Neural progenitor cell (in vitro differentiated cells): Measurements from ENCODE around the gene CXCR2. TPM values are rescaled to one million over a fixed set of nuclear protein-coding genes. Genes with fewer than 3 reads are reported as not detected.

ENCODE experiments used
- DNase-seq: peaks from one replicate; pipeline ENCODE4 v3.0.0-alpha.2; 2016; ENCODE audit warnings: low spot score
- H2AFZ ChIP-seq: fragments of 200-600 bp; sonication (generic); replicated peaks from 2 replicates; pipeline ENCODE4 v1.6.1; 2016; ENCODE audit warnings: antibody characterized with exemption
- H3F3A ChIP-seq: fragments of 200-600 bp; sonication (generic); 2 replicates; pipeline ENCODE4 v1.6.1; 2016; ENCODE audit warnings: antibody characterized with exemption, low read depth
- H3K27ac ChIP-seq: fragments of 200-600 bp; sonication (generic); 2 replicates; pipeline ENCODE4 v1.5.1; 2016; ENCODE audit warnings: mild to moderate bottlenecking
- H3K27me3 ChIP-seq: fragments of 200-600 bp; sonication (generic); 2 replicates; pipeline ENCODE4 v1.6.1; 2016; ENCODE audit warnings: mild to moderate bottlenecking, moderate library complexity
- H3K36me3 ChIP-seq: fragments of 200-600 bp; sonication (generic); 2 replicates; pipeline ENCODE4 v1.5.1; 2016
- H3K4me1 ChIP-seq: fragments of 200-600 bp; sonication (generic); 2 replicates; pipeline ENCODE4 v1.6.1; 2016; ENCODE audit warnings: mixed run types
- H3K4me2 ChIP-seq: fragments of 200-600 bp; sonication (generic); 2 replicates; pipeline ENCODE4 v1.6.1; 2016
- H3K4me3 ChIP-seq: fragments of 200-600 bp; sonication (generic); 2 replicates; pipeline ENCODE4 v1.5.1; 2016
- H3K79me2 ChIP-seq: fragments of 200-600 bp; sonication (generic); 2 replicates; pipeline ENCODE4 v1.6.1; 2016; ENCODE audit warnings: low read depth
- H3K9ac ChIP-seq: fragments of 200-600 bp; sonication (generic); 2 replicates; pipeline ENCODE4 v1.6.1; 2016
- H3K9me3 ChIP-seq: fragments of 200-600 bp; sonication (generic); 2 replicates; pipeline ENCODE4 v1.5.1; 2016; ENCODE audit warnings: low read depth
- H4K20me1 ChIP-seq: fragments of 200-600 bp; sonication (generic); 2 replicates; pipeline ENCODE4 v1.6.1; 2016; ENCODE audit warnings: low read depth
- H3K27ac Mint-ChIP-seq: 3 replicates; pipeline ENCODE4 v1.8.0; 2021; ENCODE audit warnings: mixed read lengths
- H3K27me3 Mint-ChIP-seq: 2 replicates; pipeline ENCODE4 v1.8.0; 2022; ENCODE audit warnings: low read depth, mild to moderate bottlenecking, inconsistent platforms, moderate library complexity, mixed read lengths; ENCODE audit not compliant: insufficient read depth
- H3K36me3 Mint-ChIP-seq: 3 replicates; pipeline ENCODE4 v1.8.0; 2021; ENCODE audit warnings: mixed read lengths
- H3K4me1 Mint-ChIP-seq: 3 replicates; pipeline ENCODE4 v1.8.0; 2021; ENCODE audit warnings: mixed read lengths
- H3K4me3 Mint-ChIP-seq: 3 replicates; pipeline ENCODE4 v1.8.0; 2021; ENCODE audit warnings: mild to moderate bottlenecking, moderate library complexity, mixed read lengths
- H3K9me3 Mint-ChIP-seq: 3 replicates; pipeline ENCODE4 v1.8.0; 2020; ENCODE audit warnings: mixed read lengths
- EZH2 ChIP-seq: fragments of 200-600 bp; sonication (generic); IDR thresholded peaks from 2 replicates; pipeline ENCODE4 v1.6.1; 2017; ENCODE audit warnings: antibody characterized with exemption, mild to moderate bottlenecking, moderate library complexity
- EZH2phosphoT487 ChIP-seq: fragments of 200-600 bp; sonication (generic); IDR thresholded peaks from 2 replicates; pipeline ENCODE4 v1.6.1; 2017; ENCODE audit warnings: antibody characterized with exemption
- total RNA-seq: library from RNA; depleted of rRNA; stranded (reverse); fragments of >200 nt; gene quantifications from 2 replicates; pipeline ENCODE4 v1.2.3, GENCODE V29; 2015; ENCODE audit warnings: low replicate concordance
- TF ChIP-seq, protein P1 (sequence below): fragments of 200-600 bp; sonication (generic); IDR thresholded peaks from 2 replicates; pipeline ENCODE4 v1.5.1; 2017; ENCODE audit warnings: antibody characterized with exemption, mild to moderate bottlenecking

Gene CXCR2
- total RNA-seq, 1 donor from 2014 or later = not detected

DNA sequence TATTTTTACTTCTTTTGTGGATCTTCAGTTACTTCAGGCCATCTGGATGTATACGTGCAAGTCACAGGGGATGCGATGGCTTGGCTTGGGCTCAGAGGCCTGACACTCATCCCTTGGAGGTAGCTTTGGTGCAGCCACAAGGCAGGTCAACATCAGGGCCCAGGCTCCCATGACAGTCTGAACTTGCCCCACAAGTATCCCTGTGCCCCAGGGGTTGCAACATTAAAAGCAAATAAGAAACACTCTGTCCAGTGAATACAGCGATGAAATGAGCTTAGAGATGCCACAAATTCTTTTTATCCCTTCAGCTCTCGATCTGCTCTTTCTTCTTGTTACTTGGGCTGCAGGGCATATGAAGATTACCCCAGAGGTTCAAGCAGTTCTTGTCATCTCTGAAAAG, 54.0 kb downstream of the CXCR2 start:
- H3K27ac Mint-ChIP-seq = no peak overlapping the region
- Histone ChIP-seq H3K9me3 (no peaks in the 10 kb centered on the region), H3K36me3 (no peaks in the 10 kb centered on the region), H3K27me3 (no peaks in the 10 kb centered on the region), H3K79me2 (no peaks in the 10 kb centered on the region), H3K4me1 (no peaks in the 10 kb centered on the region), H3K27ac (no peak overlapping the region), H3K9ac (no peak overlapping the region), H3K4me3 (no peak overlapping the region), H3K4me2 (no peak overlapping the region), H3F3A (no peaks in the 10 kb centered on the region), H2AFZ (no peak overlapping the region), H4K20me1 (no peaks in the 10 kb centered on the region)
- peaks cover 9% of the 10 kb centered on the region for H3K27me3 Mint-ChIP-seq
- H3K9me3 Mint-ChIP-seq = no peaks in the 10 kb centered on the region
- no peak overlapping the region for H3K4me3 Mint-ChIP-seq
- TF ChIP-seq, protein P1, sequence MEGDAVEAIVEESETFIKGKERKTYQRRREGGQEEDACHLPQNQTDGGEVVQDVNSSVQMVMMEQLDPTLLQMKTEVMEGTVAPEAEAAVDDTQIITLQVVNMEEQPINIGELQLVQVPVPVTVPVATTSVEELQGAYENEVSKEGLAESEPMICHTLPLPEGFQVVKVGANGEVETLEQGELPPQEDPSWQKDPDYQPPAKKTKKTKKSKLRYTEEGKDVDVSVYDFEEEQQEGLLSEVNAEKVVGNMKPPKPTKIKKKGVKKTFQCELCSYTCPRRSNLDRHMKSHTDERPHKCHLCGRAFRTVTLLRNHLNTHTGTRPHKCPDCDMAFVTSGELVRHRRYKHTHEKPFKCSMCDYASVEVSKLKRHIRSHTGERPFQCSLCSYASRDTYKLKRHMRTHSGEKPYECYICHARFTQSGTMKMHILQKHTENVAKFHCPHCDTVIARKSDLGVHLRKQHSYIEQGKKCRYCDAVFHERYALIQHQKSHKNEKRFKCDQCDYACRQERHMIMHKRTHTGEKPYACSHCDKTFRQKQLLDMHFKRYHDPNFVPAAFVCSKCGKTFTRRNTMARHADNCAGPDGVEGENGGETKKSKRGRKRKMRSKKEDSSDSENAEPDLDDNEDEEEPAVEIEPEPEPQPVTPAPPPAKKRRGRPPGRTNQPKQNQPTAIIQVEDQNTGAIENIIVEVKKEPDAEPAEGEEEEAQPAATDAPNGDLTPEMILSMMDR = no peak
- no peak for TF ChIP-seq EZH2
- H3K36me3 Mint-ChIP-seq = no peaks in the 10 kb centered on the region
- DNase-seq = no peak
- H3K4me1 Mint-ChIP-seq = no peaks in the 10 kb centered on the region

DNA sequence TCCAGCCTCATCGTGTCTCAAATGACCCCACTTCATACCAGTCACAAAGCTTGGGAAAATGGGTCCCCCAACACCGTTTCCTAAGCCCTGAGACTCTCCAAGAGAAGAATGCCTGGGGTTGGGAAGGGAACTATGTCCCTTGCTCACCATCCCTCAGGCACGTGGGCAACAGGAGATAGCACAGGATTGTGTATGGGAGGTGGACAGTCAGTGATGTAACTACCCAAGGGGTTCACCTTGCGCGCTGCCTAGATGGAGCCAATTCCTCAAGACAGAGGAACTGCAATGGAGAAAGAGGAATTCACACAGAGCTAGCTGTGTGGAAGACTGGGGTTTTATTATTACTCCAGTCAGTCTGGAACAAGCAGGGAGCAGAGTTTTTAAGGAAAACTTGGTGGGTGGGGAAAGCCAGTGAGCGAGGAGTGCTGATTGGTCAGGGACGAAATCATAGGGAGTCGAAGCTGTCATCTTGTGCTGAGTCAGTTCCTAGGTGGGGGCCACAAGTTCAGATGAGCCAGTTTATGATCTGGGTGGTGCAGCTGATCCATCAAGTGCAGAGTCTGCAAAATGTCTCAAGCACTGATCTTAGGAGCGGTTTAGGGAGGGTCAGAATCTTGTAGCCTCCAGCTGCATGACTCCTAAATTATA, 54.8 kb downstream of the CXCR2 start:
- Histone ChIP-seq H3K4me3 (no peak overlapping the region), H3K4me2 (no peak overlapping the region), H3K27me3 (no peaks in the 10 kb centered on the region), H4K20me1 (no peaks in the 10 kb centered on the region), H2AFZ (no peak overlapping the region), H3K4me1 (no peaks in the 10 kb centered on the region), H3F3A (no peaks in the 10 kb centered on the region), H3K27ac (no peak overlapping the region), H3K79me2 (no peaks in the 10 kb centered on the region), H3K36me3 (no peaks in the 10 kb centered on the region), H3K9ac (no peak overlapping the region), H3K9me3 (no peaks in the 10 kb centered on the region)
- Mint-ChIP-seq H3K4me3 (no peak overlapping the region), H3K4me1 (no peaks in the 10 kb centered on the region), H3K36me3 (no peaks in the 10 kb centered on the region), H3K9me3 (no peaks in the 10 kb centered on the region), H3K27me3 (peaks cover 13% of the 10 kb centered on the region), H3K27ac (no peak overlapping the region)
- no peak for DNase-seq
- no peak for TF ChIP-seq EZH2
- TF ChIP-seq EZH2phosphoT487 = no peak

DNA sequence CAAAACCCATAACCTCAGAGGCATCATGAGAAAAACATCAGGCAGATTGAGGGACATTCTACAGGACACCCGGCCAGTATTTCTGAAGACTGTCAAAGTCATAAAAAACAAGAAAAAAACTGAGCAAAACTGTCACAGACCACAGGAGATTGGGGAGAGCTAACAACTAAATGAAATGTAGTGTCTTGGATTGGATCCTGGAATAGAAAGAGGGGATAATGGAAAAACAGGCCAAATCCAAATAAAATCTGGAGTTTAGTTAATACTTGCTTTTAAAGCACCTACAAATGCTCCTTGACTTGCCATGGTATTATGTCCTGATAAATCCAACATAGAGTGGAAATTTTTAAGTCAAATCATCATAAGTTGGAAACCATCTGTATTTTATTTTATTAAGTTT, 58.5 kb downstream of the CXCR2 start:
- Histone ChIP-seq H3K27ac (no peak overlapping the region), H2AFZ (no peak overlapping the region), H3K36me3 (no peaks in the 10 kb centered on the region), H3K79me2 (no peaks in the 10 kb centered on the region), H3F3A (no peaks in the 10 kb centered on the region), H3K4me2 (no peak overlapping the region), H3K27me3 (no peaks in the 10 kb centered on the region), H3K9ac (no peak overlapping the region), H3K4me3 (no peak overlapping the region), H3K9me3 (no peaks in the 10 kb centered on the region), H3K4me1 (no peaks in the 10 kb centered on the region), H4K20me1 (no peaks in the 10 kb centered on the region)
- no peak for DNase-seq
- peaks cover 4% of the 10 kb centered on the region for H3K4me1 Mint-ChIP-seq
- H3K27ac Mint-ChIP-seq = no peak overlapping the region
- TF ChIP-seq EZH2 = no peak
- no peak for TF ChIP-seq EZH2phosphoT487
- TF ChIP-seq, protein P1 = no peak
- peaks cover 7% of the 10 kb centered on the region for H3K27me3 Mint-ChIP-seq
- H3K4me3 Mint-ChIP-seq = no peak overlapping the region
- H3K36me3 Mint-ChIP-seq = no peaks in the 10 kb centered on the region
- H3K9me3 Mint-ChIP-seq = no peaks in the 10 kb centered on the region

DNA sequence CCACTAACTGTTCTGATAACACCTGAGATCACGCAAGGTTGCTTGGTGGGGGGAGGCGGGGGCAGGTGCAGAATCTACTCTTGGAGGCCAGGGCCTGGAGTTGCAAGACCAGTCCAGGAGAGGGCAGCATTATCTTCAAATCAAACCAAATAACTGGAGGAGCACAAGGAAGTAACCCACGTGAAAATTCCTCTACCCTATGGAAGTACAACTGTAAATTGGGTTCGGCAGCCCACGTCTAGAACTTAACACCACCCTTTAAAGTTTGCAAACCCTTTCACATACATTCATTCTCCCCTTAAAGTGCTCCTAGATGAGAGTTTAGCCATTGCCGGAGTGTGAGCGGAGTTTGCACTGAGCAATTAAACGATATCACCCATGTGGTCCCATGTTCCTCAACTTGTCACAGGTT, 60.5 kb downstream of the CXCR2 start:
- Histone ChIP-seq H3K9me3 (no peaks in the 10 kb centered on the region), H3K36me3 (no peaks in the 10 kb centered on the region), H3K4me2 (no peak overlapping the region), H2AFZ (peak overlapping the region; percentile 93), H4K20me1 (no peaks in the 10 kb centered on the region), H3K27me3 (no peaks in the 10 kb centered on the region), H3K4me1 (no peaks in the 10 kb centered on the region), H3F3A (no peaks in the 10 kb centered on the region), H3K4me3 (no peak overlapping the region), H3K79me2 (no peaks in the 10 kb centered on the region), H3K9ac (no peak overlapping the region), H3K27ac (no peak overlapping the region)
- H3K4me3 Mint-ChIP-seq = no peak overlapping the region
- TF ChIP-seq EZH2 = no peak
- TF ChIP-seq, protein P1 = peak; percentile 72
- TF ChIP-seq EZH2phosphoT487 = no peak
- H3K36me3 Mint-ChIP-seq = no peaks in the 10 kb centered on the region
- peaks cover 6% of the 10 kb centered on the region for H3K27me3 Mint-ChIP-seq
- no peaks in the 10 kb centered on the region for H3K9me3 Mint-ChIP-seq
- H3K27ac Mint-ChIP-seq = peak overlapping the region; percentile 53
- peaks cover 4% of the 10 kb centered on the region for H3K4me1 Mint-ChIP-seq
- peak; percentile 72 for DNase-seq
